GM12874 (cell line): Measurements from ENCODE around the gene ANTXR1.

Source experiments
- CTCF ChIP-seq: IDR thresholded peaks from 2 replicates; pipeline ENCODE4 v1.5.1; 2011; ENCODE audit warnings: low read depth, mild to moderate bottlenecking, control low read depth, low read length, moderate library complexity; ENCODE audit not compliant: insufficient read depth

Gene ANTXR1

GRCh38 chr2:69100220-69100723 lies 87.3 kb downstream of the ANTXR1 start:
- no peak for TF ChIP-seq CTCF

- no peak for TF ChIP-seq CTCF
Measured at GRCh38 chr2:69102041-69102593, 89.1 kb downstream of the ANTXR1 start.

GRCh38 chr2:69103419-69103818 lies 90.4 kb downstream of the ANTXR1 start:
- TF ChIP-seq CTCF: no peak

GRCh38 chr2:69104261-69104660 lies 91.3 kb downstream of the ANTXR1 start:
- no peak for TF ChIP-seq CTCF

- no peak for TF ChIP-seq CTCF
Measured at GRCh38 chr2:69109255-69109654, 96.3 kb downstream of the ANTXR1 start.

GRCh38 chr2:69111076-69111475 lies 98.1 kb downstream of the ANTXR1 start:
- TF ChIP-seq CTCF: no peak

- no peak for TF ChIP-seq CTCF
Measured at GRCh38 chr2:69113627-69114026, 100.6 kb downstream of the ANTXR1 start.
